ENCODE measurements around the gene CRYBG2.

GRCh38 chr1:26279456-26280332, 74.2 kb downstream of the CRYBG2 start, which contains the start of gene SH3BGRL3:
- TF ChIP-seq ISL1 (CRISPR knock-in tag; IDR thresholded peaks at IDR 0.05) (no peak), RARB (CRISPR knock-in tag; IDR thresholded peaks at IDR 0.05) (no peak), PATZ1 (CRISPR knock-in tag; IDR thresholded peaks at IDR 0.05; ENCODE audit: borderline replicate concordance) (no peak), CSDC2 (CRISPR knock-in tag; IDR thresholded peaks at IDR 0.05) (no peak), OSR1 (CRISPR knock-in tag; IDR thresholded peaks at IDR 0.05) (no peak), BACH2 (CRISPR knock-in tag; IDR thresholded peaks at IDR 0.05; ENCODE audit: borderline replicate concordance) (no peak), TSHZ2 (CRISPR knock-in tag; IDR thresholded peaks at IDR 0.05) (no peak), ZFP3 (CRISPR knock-in tag; IDR thresholded peaks at IDR 0.05) (no peak), CSRNP3 (CRISPR knock-in tag; IDR thresholded peaks at IDR 0.05) (no peak), ZNF8 (CRISPR knock-in tag; IDR thresholded peaks at IDR 0.05) (no peak), SNAI2 (CRISPR knock-in tag; IDR thresholded peaks at IDR 0.05) (no peak), ESRRG (CRISPR knock-in tag; IDR thresholded peaks at IDR 0.05) (no peak), TCF4 (CRISPR knock-in tag; IDR thresholded peaks at IDR 0.05; ENCODE audit: borderline replicate concordance) (no peak), ZFP30 (CRISPR knock-in tag; IDR thresholded peaks at IDR 0.05) (no peak)

Measured in SK-N-SH treated with all-trans-retinoic acid at 6 μM for 48 hours (cell line).